Measurements from ENCODE around the gene CAMK2D.
A peak's percentile ranks its signal among the peaks of the same experiment; 100 is the strongest.

The CAMK2D gene

GRCh38 chr4:113524096-113524495, 237.4 kb downstream of the CAMK2D start:
- no peak for DNase-seq (ENCODE audit: low read depth in 2 of 2)

GRCh38 chr4:113522433-113522832, 239.1 kb downstream of the CAMK2D start:
- no peak for DNase-seq (ENCODE audit: low read depth in 2 of 2)

GRCh38 chr4:113513382-113513781, 248.2 kb downstream of the CAMK2D start:
- DNase-seq (ENCODE audit: low read depth in 2 of 2), result no peak

GRCh38 chr4:113512880-113513279, 248.7 kb downstream of the CAMK2D start:
- DNase-seq (ENCODE audit: low read depth in 2 of 2), result no peak

- no peak for DNase-seq (ENCODE audit: low read depth in 2 of 2)
Observed at GRCh38 chr4:113511944-113512343, 249.6 kb downstream of the CAMK2D start.

- no peak for DNase-seq (ENCODE audit: low read depth in 2 of 2)
Observed at GRCh38 chr4:113509851-113510250, 251.7 kb downstream of the CAMK2D start.

GRCh38 chr4:113505044-113505443, 256.5 kb downstream of the CAMK2D start:
- DNase-seq (ENCODE audit: low read depth in 2 of 2), result no peak

- no peak for DNase-seq (ENCODE audit: low read depth in 2 of 2)
Observed at GRCh38 chr4:113504422-113504821, 257.1 kb downstream of the CAMK2D start.

- DNase-seq (ENCODE audit: low read depth in 2 of 2), result no peak
Observed at GRCh38 chr4:113503691-113504090, 257.8 kb downstream of the CAMK2D start.

GRCh38 chr4:113502906-113503305, 258.6 kb downstream of the CAMK2D start:
- no peak for DNase-seq (ENCODE audit: low read depth in 2 of 2)

GRCh38 chr4:113502476-113502875, 259.1 kb downstream of the CAMK2D start:
- DNase-seq (ENCODE audit: low read depth in 2 of 2), result no peak

GRCh38 chr4:113500424-113500823, 261.1 kb downstream of the CAMK2D start:
- no peak for DNase-seq (ENCODE audit: low read depth in 2 of 2)

GRCh38 chr4:113499696-113500095, 261.8 kb downstream of the CAMK2D start:
- DNase-seq (ENCODE audit: low read depth in 2 of 2), result no peak

- no peak for DNase-seq (ENCODE audit: low read depth in 2 of 2)
Observed at GRCh38 chr4:113499166-113499565, 262.4 kb downstream of the CAMK2D start.

GRCh38 chr4:113497154-113497884, 264.2 kb downstream of the CAMK2D start:
- DNase-seq (ENCODE audit: low read depth in 2 of 2), result no peak

GRCh38 chr4:113496698-113497097, 264.8 kb downstream of the CAMK2D start:
- DNase-seq (ENCODE audit: low read depth in 2 of 2), result no peak

GRCh38 chr4:113495790-113496189, 265.7 kb downstream of the CAMK2D start:
- DNase-seq (ENCODE audit: low read depth in 2 of 2), result no peak

- no peak for DNase-seq (ENCODE audit: low read depth in 2 of 2)
Observed at GRCh38 chr4:113483131-113483530, 278.4 kb downstream of the CAMK2D start.

- DNase-seq (ENCODE audit: low read depth in 2 of 2), result no peak
Observed at GRCh38 chr4:113482325-113482724, 279.2 kb downstream of the CAMK2D start.

- DNase-seq (ENCODE audit: low read depth in 2 of 2), result no peak
Observed at GRCh38 chr4:113481820-113482219, 279.7 kb downstream of the CAMK2D start.

- DNase-seq (ENCODE audit: low read depth in 2 of 2), result no peak
Observed at GRCh38 chr4:113480109-113480508, 281.4 kb downstream of the CAMK2D start.

GRCh38 chr4:113478032-113478431, 283.5 kb downstream of the CAMK2D start:
- no peak for DNase-seq (ENCODE audit: low read depth in 2 of 2)

GRCh38 chr4:113476800-113477199, 284.7 kb downstream of the CAMK2D start:
- DNase-seq (ENCODE audit: low read depth in 2 of 2), result peak; percentile 5 to 33

- peak in 1 of 2 donors; percentile 12 for DNase-seq (ENCODE audit: low read depth in 2 of 2)
Observed at GRCh38 chr4:113474017-113474416, 287.5 kb downstream of the CAMK2D start.
